ENCODE measurements around the gene PEX6. TPM values are rescaled to one million over a fixed set of nuclear protein-coding genes. Genes with fewer than 3 reads are reported as not detected.
A peak's percentile ranks its signal among the peaks of the same experiment; 100 is the strongest.
"Not testable (repeated sequence)": the region's sequence is repeated elsewhere in the genome, so short reads cannot be mapped to it uniquely, and the experiment has no call there.

PEX6 gene
- total RNA-seq, 1 donor from 2014 or later = 32.4 TPM

GRCh38 chr6:42961020-42961470 is 17.9 kb downstream of the PEX6 start:
- peaks cover 14 to 17% (median 15%) of the 10 kb centered on the region in 3 donors for H3K4me1 ChIP-seq (ENCODE audit: control insufficient read depth in 3 of 3, insufficient read depth in 3 of 3, low read length in 3 of 3)
- H3K27ac ChIP-seq (ENCODE audit: low read depth, low read length) = no peak overlapping the region
- H3K9me3 ChIP-seq (ENCODE audit: control insufficient read depth in 3 of 3, low read length in 3 of 3) = no peaks in the 10 kb centered on the region
- H3K36me3 ChIP-seq (ENCODE audit: control insufficient read depth in 3 of 3, insufficient read depth in 3 of 3, low read length in 3 of 3) = peaks cover 21 to 38% (median 36%) of the 10 kb centered on the region in 3 donors
- peak overlapping the region in 2 of 3 donors; percentile 62 to 77 for H3K9ac ChIP-seq (ENCODE audit: low read depth in 1 of 3, low read length in 3 of 3)
- H3K27me3 ChIP-seq (ENCODE audit: control insufficient read depth in 3 of 3, insufficient read depth in 3 of 3, low read length in 3 of 3) = no peaks in the 10 kb centered on the region
- H3K4me3 ChIP-seq (ENCODE audit: low read length in 3 of 3) = peak overlapping the region; percentile 59 to 75 (median 74)

GRCh38 chr6:42960243-42961019 is 18.6 kb downstream of the PEX6 start, which contains the start of gene GNMT:
Gene GNMT, plus strand, starts transcription at chr6:42960754. Its CDS starts 14 bp downstream, at chr6:42960768.
- Histone ChIP-seq H3K4me3 (ENCODE audit: low read length in 3 of 3) (peak within 1 kb of the TSS; percentile 59 to 75 (median 74)), H3K27me3 (ENCODE audit: control insufficient read depth in 3 of 3, insufficient read depth in 3 of 3, low read length in 3 of 3) (no peaks in the 10 kb centered on the region), H3K9ac (ENCODE audit: low read depth in 1 of 3, low read length in 3 of 3) (peak within 1 kb of the TSS; percentile 43 to 77 (median 62)), H3K9me3 (ENCODE audit: control insufficient read depth in 3 of 3, low read length in 3 of 3) (no peaks in the 10 kb centered on the region), H3K4me1 (ENCODE audit: control insufficient read depth in 3 of 3, insufficient read depth in 3 of 3, low read length in 3 of 3) (peaks cover 14 to 17% (median 15%) of the 10 kb centered on the region in 3 donors), H3K36me3 (ENCODE audit: control insufficient read depth in 3 of 3, insufficient read depth in 3 of 3, low read length in 3 of 3) (peaks cover 21 to 32% (median 31%) of the 10 kb centered on the region in 3 donors), H3K27ac (ENCODE audit: low read depth, low read length) (no peak within 1 kb of the TSS)

- Histone ChIP-seq H3K9me3 (ENCODE audit: control insufficient read depth in 3 of 3, low read length in 3 of 3) (no peaks in the 10 kb centered on the region), H3K9ac (ENCODE audit: low read depth in 1 of 3, low read length in 3 of 3) (peak overlapping the region in 1 of 3 donors; percentile 77), H3K27ac (ENCODE audit: low read depth, low read length) (no peak overlapping the region)
Observed at GRCh38 chr6:42959917-42960242, 19.1 kb downstream of the PEX6 start.

GRCh38 chr6:42958125-42958524 is 20.9 kb downstream of the PEX6 start:
- H3K9ac ChIP-seq (ENCODE audit: low read depth in 1 of 3, low read length in 3 of 3) = no peak overlapping the region
- no peak overlapping the region for H3K4me3 ChIP-seq (ENCODE audit: low read length in 3 of 3)
- H3K27ac ChIP-seq (ENCODE audit: low read depth, low read length) = no peak overlapping the region
- no peaks in the 10 kb centered on the region for H3K27me3 ChIP-seq (ENCODE audit: control insufficient read depth in 3 of 3, insufficient read depth in 3 of 3, low read length in 3 of 3)
- no peaks in the 10 kb centered on the region for H3K9me3 ChIP-seq (ENCODE audit: control insufficient read depth in 3 of 3, low read length in 3 of 3)
- H3K36me3 ChIP-seq (ENCODE audit: control insufficient read depth in 3 of 3, insufficient read depth in 3 of 3, low read length in 3 of 3) = peaks cover 3 to 11% (median 10%) of the 10 kb centered on the region in 3 donors
- H3K4me1 ChIP-seq (ENCODE audit: control insufficient read depth in 3 of 3, insufficient read depth in 3 of 3, low read length in 3 of 3) = peaks cover 14 to 17% (median 15%) of the 10 kb centered on the region in 3 donors

More at GRCh38 chr6:42959917-42960242, 19.1 kb downstream of the PEX6 start:
- Histone ChIP-seq H3K4me1 (ENCODE audit: control insufficient read depth in 3 of 3, insufficient read depth in 3 of 3, low read length in 3 of 3) (peaks cover 14 to 17% (median 15%) of the 10 kb centered on the region in 3 donors), H3K4me3 (ENCODE audit: low read length in 3 of 3) (peak overlapping the region; percentile 59 to 75 (median 74)), H3K36me3 (ENCODE audit: control insufficient read depth in 3 of 3, insufficient read depth in 3 of 3, low read length in 3 of 3) (peaks cover 16 to 26% (median 26%) of the 10 kb centered on the region in 3 donors), H3K27me3 (ENCODE audit: control insufficient read depth in 3 of 3, insufficient read depth in 3 of 3, low read length in 3 of 3) (no peaks in the 10 kb centered on the region)

- H3K9me3 ChIP-seq (ENCODE audit: control insufficient read depth in 3 of 3, low read length in 3 of 3); H3K27ac ChIP-seq (ENCODE audit: low read depth, low read length); H3K9ac ChIP-seq (ENCODE audit: low read depth in 1 of 3, low read length in 3 of 3); H3K27me3 ChIP-seq (ENCODE audit: control insufficient read depth in 3 of 3, insufficient read depth in 3 of 3, low read length in 3 of 3); H3K4me1 ChIP-seq (ENCODE audit: control insufficient read depth in 3 of 3, insufficient read depth in 3 of 3, low read length in 3 of 3); H3K36me3 ChIP-seq (ENCODE audit: control insufficient read depth in 3 of 3, insufficient read depth in 3 of 3, low read length in 3 of 3); H3K4me3 ChIP-seq (ENCODE audit: low read length in 3 of 3): not testable (repeated sequence)
Observed at GRCh38 chr6:42954405-42954804, 24.6 kb downstream of the PEX6 start.

GRCh38 chr6:42952389-42952788 is 26.6 kb downstream of the PEX6 start:
- no peak overlapping the region for H3K4me3 ChIP-seq (ENCODE audit: low read length in 3 of 3)
- no peaks in the 10 kb centered on the region for H3K9me3 ChIP-seq (ENCODE audit: control insufficient read depth in 3 of 3, low read length in 3 of 3)
- H3K4me1 ChIP-seq (ENCODE audit: control insufficient read depth in 3 of 3, insufficient read depth in 3 of 3, low read length in 3 of 3) = no peaks in the 10 kb centered on the region
- no peaks in the 10 kb centered on the region for H3K36me3 ChIP-seq (ENCODE audit: control insufficient read depth in 3 of 3, insufficient read depth in 3 of 3, low read length in 3 of 3)
- H3K9ac ChIP-seq (ENCODE audit: low read depth in 1 of 3, low read length in 3 of 3) = no peak overlapping the region
- no peaks in the 10 kb centered on the region for H3K27me3 ChIP-seq (ENCODE audit: control insufficient read depth in 3 of 3, insufficient read depth in 3 of 3, low read length in 3 of 3)
- H3K27ac ChIP-seq (ENCODE audit: low read depth, low read length) = no peak overlapping the region

GRCh38 chr6:42947950-42948349 is 31.0 kb downstream of the PEX6 start:
- no peaks in the 10 kb centered on the region for H3K9me3 ChIP-seq (ENCODE audit: control insufficient read depth in 3 of 3, low read length in 3 of 3)
- H3K4me3 ChIP-seq (ENCODE audit: low read length in 3 of 3) = no peak overlapping the region
- no peak overlapping the region for H3K9ac ChIP-seq (ENCODE audit: low read depth in 1 of 3, low read length in 3 of 3)
- peaks cover 0 to 6% (median 0%) of the 10 kb centered on the region in 3 donors for H3K36me3 ChIP-seq (ENCODE audit: control insufficient read depth in 3 of 3, insufficient read depth in 3 of 3, low read length in 3 of 3)
- no peaks in the 10 kb centered on the region for H3K27me3 ChIP-seq (ENCODE audit: control insufficient read depth in 3 of 3, insufficient read depth in 3 of 3, low read length in 3 of 3)
- no peak overlapping the region for H3K27ac ChIP-seq (ENCODE audit: low read depth, low read length)
- no peaks in the 10 kb centered on the region for H3K4me1 ChIP-seq (ENCODE audit: control insufficient read depth in 3 of 3, insufficient read depth in 3 of 3, low read length in 3 of 3)

GRCh38 chr6:42942444-42942843 is 36.5 kb downstream of the PEX6 start:
- Histone ChIP-seq H3K4me3 (ENCODE audit: low read length in 3 of 3) (no peak overlapping the region), H3K9me3 (ENCODE audit: control insufficient read depth in 3 of 3, low read length in 3 of 3) (no peaks in the 10 kb centered on the region), H3K4me1 (ENCODE audit: control insufficient read depth in 3 of 3, insufficient read depth in 3 of 3, low read length in 3 of 3) (no peaks in the 10 kb centered on the region), H3K36me3 (ENCODE audit: control insufficient read depth in 3 of 3, insufficient read depth in 3 of 3, low read length in 3 of 3) (peaks cover 11 to 26% (median 19%) of the 10 kb centered on the region in 3 donors), H3K27me3 (ENCODE audit: control insufficient read depth in 3 of 3, insufficient read depth in 3 of 3, low read length in 3 of 3) (no peaks in the 10 kb centered on the region), H3K27ac (ENCODE audit: low read depth, low read length) (no peak overlapping the region), H3K9ac (ENCODE audit: low read depth in 1 of 3, low read length in 3 of 3) (no peak overlapping the region)

- not testable (repeated sequence) for H3K9me3 ChIP-seq (ENCODE audit: control insufficient read depth in 3 of 3, low read length in 3 of 3); H3K9ac ChIP-seq (ENCODE audit: low read depth in 1 of 3, low read length in 3 of 3); H3K27ac ChIP-seq (ENCODE audit: low read depth, low read length)
Observed at GRCh38 chr6:42941356-42941755, 37.6 kb downstream of the PEX6 start.

GRCh38 chr6:42940493-42941045 is 38.4 kb downstream of the PEX6 start:
- Histone ChIP-seq H3K9me3 (ENCODE audit: control insufficient read depth in 3 of 3, low read length in 3 of 3) (no peaks in the 10 kb centered on the region), H3K9ac (ENCODE audit: low read depth in 1 of 3, low read length in 3 of 3) (no peak overlapping the region), H3K36me3 (ENCODE audit: control insufficient read depth in 3 of 3, insufficient read depth in 3 of 3, low read length in 3 of 3) (peaks cover 17 to 40% (median 34%) of the 10 kb centered on the region in 3 donors), H3K4me3 (ENCODE audit: low read length in 3 of 3) (no peak overlapping the region), H3K4me1 (ENCODE audit: control insufficient read depth in 3 of 3, insufficient read depth in 3 of 3, low read length in 3 of 3) (no peaks in the 10 kb centered on the region), H3K27me3 (ENCODE audit: control insufficient read depth in 3 of 3, insufficient read depth in 3 of 3, low read length in 3 of 3) (no peaks in the 10 kb centered on the region), H3K27ac (ENCODE audit: low read depth, low read length) (no peak overlapping the region)

More at GRCh38 chr6:42941356-42941755, 37.6 kb downstream of the PEX6 start:
- not testable (repeated sequence) for H3K4me1 ChIP-seq (ENCODE audit: control insufficient read depth in 3 of 3, insufficient read depth in 3 of 3, low read length in 3 of 3); H3K27me3 ChIP-seq (ENCODE audit: control insufficient read depth in 3 of 3, insufficient read depth in 3 of 3, low read length in 3 of 3); H3K4me3 ChIP-seq (ENCODE audit: low read length in 3 of 3)
- peaks cover 11 to 32% (median 27%) of the 10 kb centered on the region in 3 donors for H3K36me3 ChIP-seq (ENCODE audit: control insufficient read depth in 3 of 3, insufficient read depth in 3 of 3, low read length in 3 of 3)
